H9 (cell line): Measurements from ENCODE around the gene CD48. TPM values are rescaled to one million over a fixed set of nuclear protein-coding genes. Genes with fewer than 3 reads are reported as not detected.

Experiments used
- DNase-seq: peaks from one replicate; pipeline ENCODE4 v3.0.0-alpha.2; 2017
- H2AFZ ChIP-seq: one replicate; pipeline ENCODE4 v1.6.1; 2013; ENCODE audit warnings: mild to moderate bottlenecking, low read length, control low read depth, moderate library complexity
- H2AK5ac ChIP-seq: 2 replicates; pipeline ENCODE4 v1.6.1; 2013; ENCODE audit warnings: low read length, control low read depth, mixed read lengths; ENCODE audit not compliant: insufficient read length
- H2BK120ac ChIP-seq: one replicate; pipeline ENCODE4 v1.6.1; 2013; ENCODE audit warnings: low read depth, mild to moderate bottlenecking, low read length, control low read depth, inconsistent platforms; ENCODE audit not compliant: poor library complexity, severe bottlenecking
- H2BK12ac ChIP-seq: 2 replicates; pipeline ENCODE4 v1.6.1; 2013; ENCODE audit warnings: low read length, control low read depth, mixed read lengths, low read depth; ENCODE audit not compliant: insufficient read length
- H2BK15ac ChIP-seq: 2 replicates; pipeline ENCODE4 v1.6.1; 2013; ENCODE audit warnings: low read depth, low read length, control low read depth
- H2BK20ac ChIP-seq: one replicate; pipeline ENCODE4 v1.6.1; 2013; ENCODE audit warnings: low read depth, mild to moderate bottlenecking, low read length, control low read depth, inconsistent platforms; ENCODE audit not compliant: poor library complexity, severe bottlenecking
- H2BK5ac ChIP-seq: 2 replicates; pipeline ENCODE4 v1.6.1; 2013; ENCODE audit warnings: low read length, control low read depth, mixed read lengths; ENCODE audit not compliant: insufficient read length
- H3K14ac ChIP-seq: 2 replicates; pipeline ENCODE4 v1.6.1; 2013; ENCODE audit warnings: low read length, control low read depth; ENCODE audit not compliant: insufficient read depth
- H3K18ac ChIP-seq: 2 replicates; pipeline ENCODE4 v1.6.1; 2013; ENCODE audit warnings: low read depth, mild to moderate bottlenecking, mixed read lengths, low read length, control low read depth; ENCODE audit not compliant: insufficient read length
- H3K23ac ChIP-seq: 2 replicates; pipeline ENCODE4 v1.6.1; 2013; ENCODE audit warnings: low read length, control low read depth, mixed read lengths, low read depth; ENCODE audit not compliant: insufficient read length
- H3K23me2 ChIP-seq: 2 replicates; pipeline ENCODE4 v1.6.1; 2013; ENCODE audit warnings: low read depth, mild to moderate bottlenecking, mixed read lengths, low read length, control low read depth; ENCODE audit not compliant: insufficient read length, poor library complexity, severe bottlenecking
- H3K27ac ChIP-seq: 2 replicates; pipeline ENCODE4 v1.5.1; 2013; ENCODE audit warnings: low read length, control low read depth, mixed read lengths, low read depth; ENCODE audit not compliant: insufficient read length
- H3K27me3 ChIP-seq: 2 replicates; pipeline ENCODE4 v1.6.1; 2013; ENCODE audit warnings: low read length, control low read depth, inconsistent platforms; ENCODE audit not compliant: insufficient read depth
- H3K4ac ChIP-seq: 2 replicates; pipeline ENCODE4 v1.6.1; 2013; ENCODE audit warnings: low read depth, mild to moderate bottlenecking, control low read depth, inconsistent platforms, low read length, moderate library complexity
- H3K4me1 ChIP-seq: 2 replicates; pipeline ENCODE4 v1.6.1; 2013; ENCODE audit warnings: low read length, control low read depth, inconsistent platforms; ENCODE audit not compliant: insufficient read depth
- H3K4me2 ChIP-seq: 2 replicates; pipeline ENCODE4 v1.6.1; 2013; ENCODE audit warnings: low read length, control low read depth, mixed read lengths; ENCODE audit not compliant: insufficient read length, insufficient read depth
- H3K56ac ChIP-seq: 2 replicates; pipeline ENCODE4 v1.6.1; 2013; ENCODE audit warnings: low read depth, mild to moderate bottlenecking, mixed read lengths, low read length, control low read depth; ENCODE audit not compliant: insufficient read length
- H3K79me1 ChIP-seq: 2 replicates; pipeline ENCODE4 v1.6.1; 2013; ENCODE audit warnings: low read depth, mild to moderate bottlenecking, moderate library complexity, low read length, control low read depth, inconsistent platforms; ENCODE audit not compliant: insufficient read depth, poor library complexity, severe bottlenecking
- H3K79me2 ChIP-seq: 2 replicates; pipeline ENCODE4 v1.6.1; 2013; ENCODE audit warnings: low read length, control low read depth, inconsistent platforms; ENCODE audit not compliant: insufficient read depth
- H3K9ac ChIP-seq: 2 replicates; pipeline ENCODE4 v1.6.1; 2013; ENCODE audit warnings: low read length, control low read depth, mixed read lengths; ENCODE audit not compliant: insufficient read length; ENCODE audit errors: extremely low read depth
- H3K9me3 ChIP-seq: one replicate; pipeline ENCODE4 v1.6.1; 2013; ENCODE audit warnings: low read depth, low read length, inconsistent platforms; ENCODE audit not compliant: control insufficient read depth
- H3T11ph ChIP-seq: one replicate; pipeline ENCODE4 v1.6.1; 2013; ENCODE audit warnings: mild to moderate bottlenecking, low read length, control low read depth, inconsistent platforms
- H4K20me1 ChIP-seq: one replicate; pipeline ENCODE4 v1.6.1; 2013; ENCODE audit not compliant: control insufficient read depth, insufficient read length, insufficient read depth
- H4K5ac ChIP-seq: 2 replicates; pipeline ENCODE4 v1.6.1; 2013; ENCODE audit warnings: low read depth, mild to moderate bottlenecking, mixed read lengths, low read length, control low read depth; ENCODE audit not compliant: insufficient read length
- H4K8ac ChIP-seq: replicated peaks from 2 replicates; pipeline ENCODE4 v1.6.1; 2013; ENCODE audit warnings: low read length, control low read depth, mixed read lengths, low read depth; ENCODE audit not compliant: insufficient read length
- H4K91ac ChIP-seq: 2 replicates; pipeline ENCODE4 v1.6.1; 2013; ENCODE audit warnings: low read depth, mild to moderate bottlenecking, moderate library complexity, mixed read lengths, low read length, control low read depth; ENCODE audit not compliant: insufficient read length
- H3K27ac Mint-ChIP-seq, 3 experiments: 2 replicates in 2 of 3; 3 replicates in 1 of 3; pipeline ENCODE4 v1.8.0; 2020 to 2021; ENCODE audit warnings: mixed read lengths in 3 of 3, mild to moderate bottlenecking in 1 of 3, moderate library complexity in 1 of 3
- H3K27me3 Mint-ChIP-seq: 2 replicates; pipeline ENCODE4 v1.8.0; 2021; ENCODE audit warnings: low read depth, mild to moderate bottlenecking, moderate library complexity, mixed read lengths
- H3K36me3 Mint-ChIP-seq, 3 experiments: 2 replicates in 2 of 3; 3 replicates in 1 of 3; pipeline ENCODE4 v1.8.0; 2020 to 2021; ENCODE audit warnings: low read depth in 3 of 3, mixed read lengths in 3 of 3; ENCODE audit not compliant: insufficient read depth in 1 of 3
- H3K4me1 Mint-ChIP-seq, 2 experiments: 2 replicates each; pipeline ENCODE4 v1.8.0; 2020; ENCODE audit warnings: mixed read lengths in 2 of 2
- H3K4me3 Mint-ChIP-seq, 2 experiments: 2 replicates in 1 of 2; 3 replicates in 1 of 2; pipeline ENCODE4 v1.8.0; 2020 to 2021; ENCODE audit warnings: mild to moderate bottlenecking in 2 of 2, mixed read lengths in 2 of 2, moderate library complexity in 1 of 2
- H3K9me3 Mint-ChIP-seq, 2 experiments: 2 replicates in 1 of 2; 3 replicates in 1 of 2; pipeline ENCODE4 v1.8.0; 2020; ENCODE audit warnings: mild to moderate bottlenecking in 2 of 2, mixed read lengths in 2 of 2, moderate library complexity in 1 of 2
- CTCF ChIP-seq: fragments of 200-600 bp; sonication (generic); conservative IDR thresholded peaks from 3 replicates; pipeline ENCODE4 v1.8.0; 2021; ENCODE audit warnings: antibody characterized with exemption, mild to moderate bottlenecking
- WGBS: extraction: QIAGEN DNeasy Blood & Tissue Kit; methylation state at CpG from one replicate; pipeline ENCODE4 v1.1.7; 2013; ENCODE audit warnings: missing lambda C conversion rate, low lambda C conversion rate, mixed read lengths; ENCODE audit not compliant: insufficient read length; ENCODE audit errors: extremely low coverage; 5-methylcytosine and 5-hydroxymethylcytosine counted together
- total RNA-seq: library from RNA; stranded (reverse); gene quantifications from 2 replicates; pipeline ENCODE4 v1.2.1, GENCODE V29; 2021

Gene CD48
- total RNA-seq, 1 experiment from 2014 or later = not detected

GRCh38 chr1:160723332-160723731, 11.7 kb upstream of the CD48 start:
- no peak overlapping the region for H3K18ac ChIP-seq
- H3K9ac ChIP-seq = no peak overlapping the region
- no peak overlapping the region for H2BK120ac ChIP-seq
- no peak overlapping the region for H3K56ac ChIP-seq
- H3K27ac Mint-ChIP-seq = no peak overlapping the region; a peak in 1 of 7 replicates
- H3K4ac ChIP-seq = no peak overlapping the region
- H2BK20ac ChIP-seq = no peak overlapping the region
- no peaks in the 10 kb centered on the region for H3K9me3 ChIP-seq
- no peaks in the 10 kb centered on the region for H3K79me1 ChIP-seq
- no peaks in the 10 kb centered on the region for H4K20me1 ChIP-seq
- no peak for TF ChIP-seq CTCF
- H3K36me3 Mint-ChIP-seq = peaks cover 0 to 7% (median 6%) of the 10 kb centered on the region in 3 experiments; a peak in 4 of 7 replicates
- H3K23me2 ChIP-seq = no peaks in the 10 kb centered on the region
- no CpG with 5 or more reads among the region's 2 CpGs for WGBS
- H3K4me3 Mint-ChIP-seq = no peak overlapping the region
- peaks cover 1% of the 10 kb centered on the region; the same call in 1 of the 2 replicates for H3K27me3 Mint-ChIP-seq
- DNase-seq = no peak
- no peak overlapping the region for H3K23ac ChIP-seq
- H2AK5ac ChIP-seq = no peak overlapping the region
- no peak overlapping the region for H3K14ac ChIP-seq
- no peak overlapping the region for H2BK5ac ChIP-seq
- H3K4me1 ChIP-seq = no peaks in the 10 kb centered on the region; the same call in 1 of the 2 replicates
- no peak overlapping the region for H2BK12ac ChIP-seq
- peaks cover 13 to 18% of the 10 kb centered on the region in 2 experiments for H3K4me1 Mint-ChIP-seq
- H3K4me2 ChIP-seq = no peak overlapping the region
- no peak overlapping the region for H2BK15ac ChIP-seq
- H3K79me2 ChIP-seq = no peaks in the 10 kb centered on the region
- H4K5ac ChIP-seq = no peak overlapping the region
- H3K9me3 Mint-ChIP-seq = peaks cover 6 to 7% of the 10 kb centered on the region in 2 experiments
- H3K27ac ChIP-seq = no peak overlapping the region
- H3K27me3 ChIP-seq = no peaks in the 10 kb centered on the region
- no peak overlapping the region for H4K8ac ChIP-seq
- H3T11ph ChIP-seq = no peak overlapping the region
- H4K91ac ChIP-seq = no peak overlapping the region
- no peak overlapping the region for H2AFZ ChIP-seq
